OCI-LY3 (cell line): ENCODE results near the gene NSG1.

ENCODE experiments used
- EZH2phosphoT487 ChIP-seq: fragments of 200-600 bp; shearing (Covaris generic); IDR thresholded peaks from 2 replicates; pipeline ENCODE4 v1.6.1; 2018; ENCODE audit warnings: antibody characterized with exemption, mixed run types, low read depth
- TF ChIP-seq, protein P1 (sequence below): fragments of 200-600, 300-600 bp; sonication (generic); IDR thresholded peaks from 2 replicates; pipeline ENCODE4 v1.5.1; 2014; ENCODE audit warnings: antibody characterized with exemption, low read length, low read depth

DNA sequence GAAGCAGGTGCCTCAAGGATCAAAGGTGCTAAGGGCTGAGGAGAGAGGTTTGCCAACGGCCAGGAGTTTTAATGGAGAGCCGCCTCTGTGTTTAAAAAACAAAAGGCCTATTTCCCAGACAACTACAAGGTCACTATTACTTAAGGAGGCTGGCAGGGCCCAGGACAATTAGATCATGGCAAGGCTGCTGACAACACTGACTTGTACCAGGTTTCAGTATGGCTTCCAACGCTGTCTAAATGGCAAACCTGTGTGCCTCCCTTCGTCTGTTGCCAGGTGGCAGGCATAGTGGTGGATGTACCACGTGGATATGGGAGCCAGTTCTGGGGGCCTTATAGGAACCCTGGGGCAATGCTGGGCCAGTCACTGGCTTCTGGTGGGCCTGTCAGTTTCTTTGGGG lies 41.0 kb downstream of the NSG1 start:
- TF ChIP-seq, protein P1, sequence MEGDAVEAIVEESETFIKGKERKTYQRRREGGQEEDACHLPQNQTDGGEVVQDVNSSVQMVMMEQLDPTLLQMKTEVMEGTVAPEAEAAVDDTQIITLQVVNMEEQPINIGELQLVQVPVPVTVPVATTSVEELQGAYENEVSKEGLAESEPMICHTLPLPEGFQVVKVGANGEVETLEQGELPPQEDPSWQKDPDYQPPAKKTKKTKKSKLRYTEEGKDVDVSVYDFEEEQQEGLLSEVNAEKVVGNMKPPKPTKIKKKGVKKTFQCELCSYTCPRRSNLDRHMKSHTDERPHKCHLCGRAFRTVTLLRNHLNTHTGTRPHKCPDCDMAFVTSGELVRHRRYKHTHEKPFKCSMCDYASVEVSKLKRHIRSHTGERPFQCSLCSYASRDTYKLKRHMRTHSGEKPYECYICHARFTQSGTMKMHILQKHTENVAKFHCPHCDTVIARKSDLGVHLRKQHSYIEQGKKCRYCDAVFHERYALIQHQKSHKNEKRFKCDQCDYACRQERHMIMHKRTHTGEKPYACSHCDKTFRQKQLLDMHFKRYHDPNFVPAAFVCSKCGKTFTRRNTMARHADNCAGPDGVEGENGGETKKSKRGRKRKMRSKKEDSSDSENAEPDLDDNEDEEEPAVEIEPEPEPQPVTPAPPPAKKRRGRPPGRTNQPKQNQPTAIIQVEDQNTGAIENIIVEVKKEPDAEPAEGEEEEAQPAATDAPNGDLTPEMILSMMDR = no peak
- TF ChIP-seq EZH2phosphoT487 = no peak
